Thyroid gland (tissue), 4 donors: ENCODE measurements around the gene ABCC5. TPM values are rescaled to one million over a fixed set of nuclear protein-coding genes. Genes with fewer than 3 reads are reported as not detected.

Source experiments
- DNase-seq, 2 donors: peaks; one replicate each; pipeline ENCODE4 v3.0.0-alpha.2; 2019
- H3K27ac ChIP-seq, 3 donors: fragments of 200-600 bp; sonication (generic); 1 replicate in 2 of 3; 2 replicates in 1 of 3; pipeline ENCODE4 v1.5.1; 2016 to 2019; ENCODE audit warnings: mild to moderate bottlenecking in 1 of 3, moderate library complexity in 1 of 3
- H3K27me3 ChIP-seq: fragments of 200-600 bp; sonication (generic); one replicate; pipeline ENCODE4 v1.5.1; 2019
- H3K36me3 ChIP-seq, 2 donors: fragments of 200-600 bp; sonication (generic); one replicate each; pipeline ENCODE4 v1.5.1; 2016 to 2019
- H3K4me1 ChIP-seq, 2 donors: fragments of 200-600 bp; sonication (generic); one replicate each; pipeline ENCODE4 v1.5.1; 2017 to 2019
- H3K4me3 ChIP-seq, 3 donors: fragments of 200-600 bp; sonication (generic); replicated peaks in 1 of 3; 1 replicate in 2 of 3; 2 replicates in 1 of 3; pipeline ENCODE4 v1.5.1; 2016; ENCODE audit warnings: mild to moderate bottlenecking in 1 of 3
- H3K9me3 ChIP-seq: fragments of 200-600 bp; sonication (generic); one replicate; pipeline ENCODE4 v1.5.1; 2017
- POLR2A ChIP-seq, 2 donors: fragments of 450-650 bp; IDR thresholded peaks; one replicate each; pipeline ENCODE4 v1.6.1; 2017; ENCODE audit warnings: antibody characterized with exemption in 2 of 2, mild to moderate bottlenecking in 2 of 2, moderate library complexity in 1 of 2
- WGBS, 2 donors: methylation state at CpG; one replicate each; pipeline ENCODE4 v1.1.5; 2017; 5-methylcytosine and 5-hydroxymethylcytosine counted together
- intact Hi-C: fragments of 100-400 bp; cut with DNase I; formaldehyde crosslinking; loops from one replicate; pipeline ENCODE4 v1.15.1; 2023
- total RNA-seq, 4 donors: library from RNA; depleted of rRNA; stranded (reverse); fragments of >200 nt; gene quantifications; one replicate each; pipeline ENCODE4 v1.2.3, GENCODE V29; 2016
- TF ChIP-seq, protein P1 (sequence below), 6 experiments: fragments of 200-600 bp in 3 of 6; fragments of 450-650 bp in 3 of 6; sonication (generic) in 3 of 6; IDR thresholded peaks; one replicate each; pipeline ENCODE4 v1.5.1; 2016 to 2019; ENCODE audit warnings: antibody characterized with exemption in 6 of 6, mild to moderate bottlenecking in 2 of 6, inconsistent platforms in 1 of 6, moderate library complexity in 1 of 6

Gene ABCC5
- total RNA-seq, 4 donors from 2014 or later = 12.2 to 24.3 (median 18.2) TPM

DNA sequence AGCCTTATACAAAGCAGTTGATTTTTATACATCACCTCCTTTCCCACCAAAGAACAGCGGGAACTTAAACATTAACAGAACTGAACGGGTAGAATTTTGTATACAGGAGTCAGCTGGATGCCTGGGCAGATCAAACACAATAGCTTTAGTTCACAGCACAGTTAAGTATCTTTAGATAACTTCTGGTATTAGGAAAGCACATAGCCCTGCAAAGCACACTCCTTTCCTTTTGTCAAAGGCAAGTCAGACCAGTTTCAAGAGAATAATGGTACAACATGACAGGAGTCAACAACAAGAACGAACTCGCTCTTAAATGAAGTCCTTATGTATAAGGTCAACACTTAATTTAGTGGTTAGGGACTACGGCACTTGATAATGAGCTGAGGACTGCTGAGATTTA, 26.3 kb downstream of the ABCC5 start:
- H3K36me3 ChIP-seq = peaks cover 0 to 7% of the 10 kb centered on the region in 2 donors
- H3K27ac ChIP-seq = no peak overlapping the region
- H3K9me3 ChIP-seq = no peaks in the 10 kb centered on the region
- H3K27me3 ChIP-seq = no peaks in the 10 kb centered on the region
- no peak for TF ChIP-seq POLR2A (IDR thresholded peaks at IDR 0.05)
- TF ChIP-seq, protein P1, sequence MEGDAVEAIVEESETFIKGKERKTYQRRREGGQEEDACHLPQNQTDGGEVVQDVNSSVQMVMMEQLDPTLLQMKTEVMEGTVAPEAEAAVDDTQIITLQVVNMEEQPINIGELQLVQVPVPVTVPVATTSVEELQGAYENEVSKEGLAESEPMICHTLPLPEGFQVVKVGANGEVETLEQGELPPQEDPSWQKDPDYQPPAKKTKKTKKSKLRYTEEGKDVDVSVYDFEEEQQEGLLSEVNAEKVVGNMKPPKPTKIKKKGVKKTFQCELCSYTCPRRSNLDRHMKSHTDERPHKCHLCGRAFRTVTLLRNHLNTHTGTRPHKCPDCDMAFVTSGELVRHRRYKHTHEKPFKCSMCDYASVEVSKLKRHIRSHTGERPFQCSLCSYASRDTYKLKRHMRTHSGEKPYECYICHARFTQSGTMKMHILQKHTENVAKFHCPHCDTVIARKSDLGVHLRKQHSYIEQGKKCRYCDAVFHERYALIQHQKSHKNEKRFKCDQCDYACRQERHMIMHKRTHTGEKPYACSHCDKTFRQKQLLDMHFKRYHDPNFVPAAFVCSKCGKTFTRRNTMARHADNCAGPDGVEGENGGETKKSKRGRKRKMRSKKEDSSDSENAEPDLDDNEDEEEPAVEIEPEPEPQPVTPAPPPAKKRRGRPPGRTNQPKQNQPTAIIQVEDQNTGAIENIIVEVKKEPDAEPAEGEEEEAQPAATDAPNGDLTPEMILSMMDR (IDR thresholded peaks at IDR 0.05) = no peak
- H3K4me1 ChIP-seq = no peaks in the 10 kb centered on the region
- WGBS, 2 donors = 56 to 65% methylated on average over 5 of the region's 5 CpGs
- no peak for DNase-seq
- intact Hi-C loops = no loop called here
- no peak overlapping the region for H3K4me3 ChIP-seq

- DNase-seq = no peak
- Histone ChIP-seq H3K27me3 (no peaks in the 10 kb centered on the region), H3K27ac (no peak overlapping the region), H3K4me3 (no peak overlapping the region), H3K4me1 (no peaks in the 10 kb centered on the region), H3K9me3 (no peaks in the 10 kb centered on the region), H3K36me3 (peaks cover 0 to 9% of the 10 kb centered on the region in 2 donors)
- intact Hi-C loops = no loop called here
- TF ChIP-seq POLR2A (IDR thresholded peaks at IDR 0.05) = no peak
- TF ChIP-seq, protein P1 (IDR thresholded peaks at IDR 0.05) = no peak
- 88 to 92% methylated on average over 16 of the region's 16 CpGs for WGBS, 2 donors
Measured at GRCh38 chr3:183988216-183988790, 29.4 kb downstream of the ABCC5 start.

DNA sequence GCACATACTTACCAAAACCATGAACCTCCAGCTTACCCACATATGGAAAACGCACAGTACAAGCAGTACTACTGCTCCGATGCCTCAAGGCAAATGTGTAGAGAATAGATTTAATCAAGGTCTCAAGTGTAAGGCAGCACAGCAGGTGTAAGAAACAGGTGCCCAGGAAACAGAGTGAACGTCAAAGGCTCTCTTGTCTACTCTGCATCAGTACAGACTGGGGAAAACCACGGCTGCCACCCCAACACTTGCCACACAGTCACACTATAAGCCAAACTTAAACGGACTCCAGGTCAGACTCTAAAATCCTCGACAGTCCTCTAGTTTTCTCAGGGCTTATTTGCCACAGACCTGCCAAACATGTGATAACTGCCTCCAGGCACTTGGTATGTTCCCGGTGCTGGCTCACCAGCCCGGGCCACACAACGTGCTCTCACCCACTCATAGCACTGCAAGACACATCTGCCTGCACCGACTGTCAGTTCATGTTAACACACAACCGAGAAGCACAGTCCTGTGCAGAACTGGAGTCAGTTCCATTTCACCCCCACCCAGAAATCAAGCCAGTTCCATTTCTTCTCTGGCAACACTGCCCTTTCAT, 30.6 kb downstream of the ABCC5 start:
- 79 to 91% methylated on average over 11 of the region's 11 CpGs for WGBS, 2 donors
- no peak for DNase-seq
- no peak overlapping the region for H3K27ac ChIP-seq
- no peaks in the 10 kb centered on the region for H3K4me1 ChIP-seq
- TF ChIP-seq, protein P1 (IDR thresholded peaks at IDR 0.05) = no peak
- no peak for TF ChIP-seq POLR2A (IDR thresholded peaks at IDR 0.05)
- H3K4me3 ChIP-seq = no peak overlapping the region
- H3K27me3 ChIP-seq = no peaks in the 10 kb centered on the region
- H3K9me3 ChIP-seq = no peaks in the 10 kb centered on the region
- intact Hi-C loops = no loop called here
- peaks cover 0 to 15% of the 10 kb centered on the region in 2 donors for H3K36me3 ChIP-seq

- TF ChIP-seq, protein P1 (IDR thresholded peaks at IDR 0.05) = no peak
- TF ChIP-seq POLR2A (IDR thresholded peaks at IDR 0.05) = no peak
- Histone ChIP-seq H3K4me3 (no peak overlapping the region), H3K9me3 (no peaks in the 10 kb centered on the region), H3K27me3 (no peaks in the 10 kb centered on the region), H3K4me1 (peaks cover 1 to 2% of the 10 kb centered on the region in 2 donors), H3K36me3 (peaks cover 0 to 15% of the 10 kb centered on the region in 2 donors), H3K27ac (no peak overlapping the region)
- DNase-seq = no peak
- intact Hi-C loops = no loop called here
- 83 to 86% methylated on average over 11 of the region's 11 CpGs for WGBS, 2 donors
Measured at GRCh38 chr3:183984749-183985729, 32.6 kb downstream of the ABCC5 start.
